ENCODE results near the gene SASH1.

The SASH1 gene

DNA sequence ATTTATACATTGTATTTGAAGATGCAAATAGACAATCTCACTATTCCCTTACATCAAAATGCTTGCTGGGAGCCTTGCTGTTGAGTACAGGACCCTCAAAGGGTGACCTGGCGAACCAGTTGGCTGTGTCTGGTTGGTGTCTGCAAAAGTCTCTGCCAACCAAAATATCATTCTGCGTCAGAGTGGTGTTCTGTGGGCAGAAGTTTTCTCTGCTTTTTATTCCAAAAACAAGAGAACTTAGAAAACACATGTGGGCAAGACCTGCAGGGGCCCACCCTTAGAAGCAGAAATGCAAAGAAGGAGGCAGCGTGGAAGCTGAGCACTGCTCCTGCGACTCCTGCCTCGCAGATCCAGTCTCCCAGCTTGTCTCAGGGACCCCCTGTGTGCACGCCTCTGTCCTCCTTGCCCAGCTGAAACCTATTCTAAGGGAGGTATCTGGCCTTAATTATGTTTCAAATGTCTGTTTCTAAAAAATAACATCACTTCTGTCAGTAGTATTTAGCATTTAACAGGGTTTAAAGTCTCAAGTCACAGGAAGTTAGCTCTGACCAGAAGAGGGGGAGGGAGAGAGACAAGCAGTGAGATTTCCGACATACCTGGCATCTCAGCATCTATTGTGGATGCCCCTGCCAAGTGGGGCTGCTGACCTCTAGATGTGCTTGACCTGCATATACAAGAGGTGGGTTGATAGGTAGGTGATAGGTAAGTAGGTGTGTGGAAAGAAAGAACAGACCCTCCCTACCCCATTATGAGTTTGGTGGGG, 101.3 kb downstream of the SASH1 start:
- DNase-seq (ENCODE audit: insufficient read length) (no peak), FAIRE-seq (no peak)
- TF ChIP-seq POLR2AphosphoS5 (IDR thresholded peaks at IDR 0.05; ENCODE audit: low read depth, low read length), result no peak
- no peak for TF ChIP-seq POLR2A (IDR thresholded peaks at IDR 0.05; ENCODE audit: low read depth, low read length)
- no peak for TF ChIP-seq TAF1 (IDR thresholded peaks at IDR 0.05; ENCODE audit: borderline replicate concordance, low read depth, low read length)

DNA sequence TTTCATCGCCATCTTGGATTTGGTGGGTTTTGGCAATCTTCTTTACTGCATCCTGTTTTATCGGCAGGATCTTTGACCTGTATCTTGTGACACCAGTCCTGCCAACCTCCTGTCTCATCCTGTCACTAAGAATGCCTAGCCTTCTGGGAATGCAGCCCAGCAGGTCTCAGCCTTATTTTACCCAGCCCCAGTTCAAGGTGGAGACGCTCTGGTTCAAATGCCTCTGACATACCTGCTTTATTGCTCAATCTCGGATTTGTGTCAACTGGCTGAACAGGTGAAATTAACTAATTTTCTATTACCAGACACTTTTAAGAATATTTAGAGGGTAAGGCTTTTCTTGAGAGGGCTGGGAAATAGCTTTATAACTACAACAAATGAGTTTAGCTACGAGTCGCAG, 102.5 kb downstream of the SASH1 start:
- DNase-seq (ENCODE audit: insufficient read length), result no peak
- no peak for FAIRE-seq
- TF ChIP-seq POLR2AphosphoS5 (IDR thresholded peaks at IDR 0.05; ENCODE audit: low read depth, low read length) (no peak), POLR2A (IDR thresholded peaks at IDR 0.05; ENCODE audit: low read depth, low read length) (no peak), TAF1 (IDR thresholded peaks at IDR 0.05; ENCODE audit: borderline replicate concordance, low read depth, low read length) (no peak)

GRCh38 chr6:148445620-148446019, 103.0 kb downstream of the SASH1 start:
- no peak for DNase-seq (ENCODE audit: insufficient read length)
- TF ChIP-seq TAF1 (IDR thresholded peaks at IDR 0.05; ENCODE audit: borderline replicate concordance, low read depth, low read length), result no peak
- no peak for TF ChIP-seq POLR2AphosphoS5 (IDR thresholded peaks at IDR 0.05; ENCODE audit: low read depth, low read length)
- TF ChIP-seq POLR2A (IDR thresholded peaks at IDR 0.05; ENCODE audit: low read depth, low read length), result no peak
- FAIRE-seq, result no peak

DNA sequence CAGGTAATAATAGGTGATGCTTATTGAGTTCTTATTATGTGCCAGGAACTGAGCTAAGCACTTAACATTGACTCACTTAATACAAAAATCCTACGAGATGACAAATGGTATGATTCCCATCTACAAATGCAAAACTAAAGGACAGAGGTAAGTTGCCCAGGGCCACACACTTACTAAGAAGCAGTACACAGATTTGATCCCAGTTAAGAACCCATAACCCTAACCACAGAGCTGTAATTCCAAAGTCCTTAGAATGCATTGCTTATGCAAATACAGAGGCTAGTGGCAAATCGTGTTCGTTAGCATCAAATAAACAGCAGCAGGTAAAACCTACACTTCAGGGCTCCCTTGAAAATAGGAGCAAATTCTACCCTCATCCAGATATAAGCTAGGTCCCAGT, 104.0 kb downstream of the SASH1 start:
- FAIRE-seq, result no peak
- no peak for DNase-seq (ENCODE audit: insufficient read length)
- no peak for TF ChIP-seq TAF1 (IDR thresholded peaks at IDR 0.05; ENCODE audit: borderline replicate concordance, low read depth, low read length)
- no peak for TF ChIP-seq POLR2A (IDR thresholded peaks at IDR 0.05; ENCODE audit: low read depth, low read length)
- TF ChIP-seq POLR2AphosphoS5 (IDR thresholded peaks at IDR 0.05; ENCODE audit: low read depth, low read length), result no peak

GRCh38 chr6:148447521-148448230, 105.0 kb downstream of the SASH1 start:
- DNase-seq (ENCODE audit: insufficient read length), result no peak
- no peak for FAIRE-seq
- TF ChIP-seq POLR2A (IDR thresholded peaks at IDR 0.05; ENCODE audit: low read depth, low read length), result no peak
- no peak for TF ChIP-seq TAF1 (IDR thresholded peaks at IDR 0.05; ENCODE audit: borderline replicate concordance, low read depth, low read length)
- TF ChIP-seq POLR2AphosphoS5 (IDR thresholded peaks at IDR 0.05; ENCODE audit: low read depth, low read length), result no peak

- TF ChIP-seq POLR2A (IDR thresholded peaks at IDR 0.05; ENCODE audit: low read depth, low read length), result no peak
- DNase-seq (ENCODE audit: insufficient read length) (no peak), FAIRE-seq (no peak)
These were observed 105.9 kb downstream of the SASH1 start for GRCh38 chr6:148448369-148449012.

- no peak for TF ChIP-seq POLR2A (IDR thresholded peaks at IDR 0.05; ENCODE audit: low read depth, low read length)
- TF ChIP-seq TAF1 (IDR thresholded peaks at IDR 0.05; ENCODE audit: borderline replicate concordance, low read depth, low read length), result no peak
- TF ChIP-seq POLR2AphosphoS5 (IDR thresholded peaks at IDR 0.05; ENCODE audit: low read depth, low read length), result no peak
- DNase-seq (ENCODE audit: insufficient read length), result no peak
These were observed 108.2 kb downstream of the SASH1 start for GRCh38 chr6:148450866-148451265.

GRCh38 chr6:148451690-148452089, 109.1 kb downstream of the SASH1 start:
- no peak for TF ChIP-seq POLR2AphosphoS5 (IDR thresholded peaks at IDR 0.05; ENCODE audit: low read depth, low read length)
- no peak for TF ChIP-seq TAF1 (IDR thresholded peaks at IDR 0.05; ENCODE audit: borderline replicate concordance, low read depth, low read length)
- TF ChIP-seq POLR2A (IDR thresholded peaks at IDR 0.05; ENCODE audit: low read depth, low read length), result no peak
- DNase-seq (ENCODE audit: insufficient read length) (no peak), FAIRE-seq (no peak)

More at GRCh38 chr6:148450866-148451265, 108.2 kb downstream of the SASH1 start:
- no peak for FAIRE-seq

DNA sequence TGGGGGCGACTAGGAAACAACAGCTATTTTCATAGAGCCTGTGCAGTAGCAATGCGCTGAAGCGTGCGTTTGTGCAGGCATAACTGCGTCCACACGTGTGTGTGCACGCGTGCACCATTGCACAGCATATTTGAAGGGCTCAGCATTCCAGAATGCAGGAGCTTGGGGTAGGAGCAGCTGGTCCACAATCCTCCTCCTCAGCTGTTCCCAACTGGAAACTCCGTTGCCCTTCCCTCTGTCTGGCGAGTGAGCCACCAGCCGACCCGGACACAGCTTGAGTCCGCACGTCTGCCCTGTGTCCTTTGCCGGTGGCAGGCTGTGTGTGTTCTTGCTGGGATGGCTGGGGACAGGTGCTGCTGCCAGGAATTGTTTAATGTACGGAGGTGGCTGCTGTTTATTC, 110.2 kb downstream of the SASH1 start:
- DNase-seq (ENCODE audit: insufficient read length) (no peak), FAIRE-seq (no peak)
- TF ChIP-seq POLR2AphosphoS5 (IDR thresholded peaks at IDR 0.05; ENCODE audit: low read depth, low read length), result no peak
- no peak for TF ChIP-seq POLR2A (IDR thresholded peaks at IDR 0.05; ENCODE audit: low read depth, low read length)

DNA sequence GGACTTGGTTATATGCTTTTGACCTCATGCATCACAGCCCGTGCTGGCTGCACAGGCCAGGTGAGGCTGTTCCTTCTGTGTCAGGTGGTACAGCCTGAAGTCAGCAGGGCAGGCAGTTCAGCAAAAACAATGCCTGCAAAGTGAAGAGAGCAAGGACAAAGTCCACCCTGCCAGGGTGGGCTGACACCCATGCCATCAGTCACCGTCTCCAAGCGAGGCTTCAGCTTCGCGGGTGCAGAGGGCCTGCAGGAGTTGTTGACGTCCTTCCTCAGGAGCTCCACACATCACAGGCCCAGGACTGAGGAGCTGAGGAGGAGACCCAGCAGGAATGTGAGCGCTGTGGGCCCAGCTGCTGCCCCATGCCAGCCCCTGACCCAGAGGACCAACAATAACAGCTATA, 111.3 kb downstream of the SASH1 start:
- FAIRE-seq (no peak), DNase-seq (ENCODE audit: insufficient read length) (no peak)
- no peak for TF ChIP-seq POLR2AphosphoS5 (IDR thresholded peaks at IDR 0.05; ENCODE audit: low read depth, low read length)
- no peak for TF ChIP-seq TAF1 (IDR thresholded peaks at IDR 0.05; ENCODE audit: borderline replicate concordance, low read depth, low read length)
- TF ChIP-seq POLR2A (IDR thresholded peaks at IDR 0.05; ENCODE audit: low read depth, low read length), result no peak

DNA sequence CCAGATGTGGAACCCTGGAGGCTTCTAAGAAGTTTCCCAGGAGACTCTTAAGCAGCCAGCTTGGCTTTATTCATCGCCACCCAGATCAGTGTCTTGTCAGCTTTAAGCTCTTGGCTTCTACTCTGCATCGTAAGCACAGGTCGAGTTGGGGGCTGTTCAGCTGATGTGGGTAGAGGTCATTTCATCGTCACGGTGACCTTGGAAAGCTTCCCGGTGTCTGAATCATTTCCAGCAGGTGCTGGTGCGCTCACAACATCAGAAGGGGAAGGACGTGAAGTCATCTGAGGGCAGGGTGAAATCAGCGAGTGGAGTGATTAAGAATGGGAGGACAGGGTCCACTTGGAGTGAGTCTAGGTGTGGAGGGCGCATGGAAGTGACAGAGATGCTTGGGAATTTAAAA, 112.6 kb downstream of the SASH1 start:
- no peak for FAIRE-seq
- no peak for TF ChIP-seq TAF1 (IDR thresholded peaks at IDR 0.05; ENCODE audit: borderline replicate concordance, low read depth, low read length)
- no peak for TF ChIP-seq POLR2A (IDR thresholded peaks at IDR 0.05; ENCODE audit: low read depth, low read length)
- TF ChIP-seq POLR2AphosphoS5 (IDR thresholded peaks at IDR 0.05; ENCODE audit: low read depth, low read length), result no peak
- DNase-seq (ENCODE audit: insufficient read length), result no peak
